Left lung (tissue), 10 donors: ENCODE measurements around the gene OR52B2. TPM values are rescaled to one million over a fixed set of nuclear protein-coding genes. Genes with fewer than 3 reads are reported as not detected.

Source experiments
- ATAC-seq: fragments of 200-7000 bp; cut with Tn5 transposase; one replicate; pipeline ENCODE4 v1.9.1; 2020; ENCODE audit warnings: moderate library complexity
- DNase-seq, 4 donors: peaks; one replicate each; pipeline ENCODE4 v3.0.0-alpha.2; 2013 to 2020
- H3K27ac ChIP-seq, 2 donors: fragments of 200-600 bp; sonication (generic) in 1 of 2; one replicate each; pipeline versions ENCODE4 v1.5.0 to v1.8.0; 2020 to 2021
- H3K27me3 ChIP-seq, 2 donors: fragments of 200-600 bp; sonication (generic) in 1 of 2; one replicate each; pipeline versions ENCODE4 v1.5.0 to v1.8.0; 2020 to 2021
- H3K36me3 ChIP-seq, 2 donors: fragments of 200-600 bp; sonication (generic) in 1 of 2; one replicate each; pipeline versions ENCODE4 v1.5.0 to v1.8.0; 2020 to 2021
- H3K4me1 ChIP-seq, 2 donors: fragments of 200-600 bp; one replicate each; pipeline ENCODE4 v1.8.0; 2021
- H3K4me3 ChIP-seq, 2 donors: fragments of 200-600 bp; sonication (generic) in 1 of 2; one replicate each; pipeline versions ENCODE4 v1.5.0 to v1.8.0; 2020 to 2021; ENCODE audit warnings: mild to moderate bottlenecking in 1 of 2
- H3K9me3 ChIP-seq, 2 donors: fragments of 200-600 bp; sonication (generic) in 1 of 2; one replicate each; pipeline versions ENCODE4 v1.5.0 to v1.8.0; 2020 to 2021
- CTCF ChIP-seq, 2 donors: fragments of 200-600 bp; sonication (generic) in 1 of 2; IDR thresholded peaks; one replicate each; pipeline versions ENCODE4 v1.5.0 to v1.8.0; 2021; ENCODE audit warnings: antibody characterized with exemption in 2 of 2
- intact Hi-C, 2 donors: fragments of 100-400 bp; cut with DNase I; formaldehyde crosslinking; loops; one replicate each; pipeline versions ENCODE4 v1.11.2 to v1.14.2; 2022
- polyA plus RNA-seq, 6 donors: library from polyadenylated mRNA; unstranded; fragments of 120-200 nt; gene quantifications; one replicate each; pipeline ENCODE4 v1.2.1, GENCODE V29; 2013; ENCODE audit not compliant: insufficient read length in 6 of 6
- total RNA-seq, 2 donors: library from RNA; stranded (reverse); fragmentation: NEBNext Ultra II Directional; extraction: Animal tissue kit (Norgen Biotek cat#: 25700); gene quantifications; one replicate each; pipeline ENCODE4 v1.2.1, GENCODE V29; 2021
- donor health status: DM: no; HTN: yes; CAD: no.
- donor health status: DM: no; HTN: no; CAD: no.

OR52B2 gene
- total and polyA plus RNA-seq, 8 donors: 0.34 TPM; not detected in 7

- H3K4me1 ChIP-seq: peaks cover 0 to 37% of the 10 kb centered on the region in 2 donors
- H3K27me3 ChIP-seq: no peaks in the 10 kb centered on the region
- no peaks in the 10 kb centered on the region for H3K9me3 ChIP-seq
- TF ChIP-seq CTCF (IDR thresholded peaks at IDR 0.05): no peak
- DNase-seq (no peak), ATAC-seq (no peak)
- no peak overlapping the region for H3K4me3 ChIP-seq
- H3K36me3 ChIP-seq: no peaks in the 10 kb centered on the region
- H3K27ac ChIP-seq: no peak overlapping the region
- intact Hi-C loops: no loop called here
Measured at GRCh38 chr11:6197466-6198200, 27.5 kb upstream of the OR52B2 start.

- intact Hi-C loops: no loop called here
- no peak overlapping the region for H3K27ac ChIP-seq
Measured at GRCh38 chr11:6196396-6196795, 26.3 kb upstream of the OR52B2 start.

GRCh38 chr11:6194065-6194581 is 24.0 kb upstream of the OR52B2 start:
- no peak overlapping the region for H3K4me3 ChIP-seq
- intact Hi-C loops: no loop called here
- H3K27ac ChIP-seq: peak overlapping the region in 1 of 2 donors; percentile 39
- ATAC-seq (peak; percentile 49), DNase-seq (no peak)
- no peaks in the 10 kb centered on the region for H3K9me3 ChIP-seq
- no peaks in the 10 kb centered on the region for H3K36me3 ChIP-seq
- no peaks in the 10 kb centered on the region for H3K27me3 ChIP-seq
- no peak for TF ChIP-seq CTCF (IDR thresholded peaks at IDR 0.05)
- peaks cover 0 to 18% of the 10 kb centered on the region in 2 donors for H3K4me1 ChIP-seq

More at GRCh38 chr11:6196396-6196795, 26.3 kb upstream of the OR52B2 start:
- Histone ChIP-seq H3K27me3 (no peaks in the 10 kb centered on the region), H3K4me3 (no peak overlapping the region), H3K4me1 (peaks cover 0 to 33% of the 10 kb centered on the region in 2 donors), H3K36me3 (no peaks in the 10 kb centered on the region), H3K9me3 (no peaks in the 10 kb centered on the region)
- no peak for TF ChIP-seq CTCF (IDR thresholded peaks at IDR 0.05)
- no peak for ATAC-seq
- no peak for DNase-seq

- DNase-seq: no peak
- ATAC-seq: no peak
- Histone ChIP-seq H3K27me3 (no peaks in the 10 kb centered on the region), H3K9me3 (no peaks in the 10 kb centered on the region), H3K36me3 (no peaks in the 10 kb centered on the region), H3K27ac (peak overlapping the region in 1 of 2 donors; percentile 87), H3K4me3 (no peak overlapping the region), H3K4me1 (peaks cover 0 to 18% of the 10 kb centered on the region in 2 donors)
- intact Hi-C loops: no loop called here
- no peak for TF ChIP-seq CTCF (IDR thresholded peaks at IDR 0.05)
Measured at GRCh38 chr11:6191742-6192141, 21.6 kb upstream of the OR52B2 start.

- no peak for TF ChIP-seq CTCF (IDR thresholded peaks at IDR 0.05)
- H3K27ac ChIP-seq: no peak overlapping the region
- no peak for ATAC-seq
- H3K9me3 ChIP-seq: peaks cover 0 to under 1% of the 10 kb centered on the region in 2 donors
- H3K4me3 ChIP-seq: no peak overlapping the region
- intact Hi-C loops: no loop called here
- no peaks in the 10 kb centered on the region for H3K27me3 ChIP-seq
- H3K36me3 ChIP-seq: no peaks in the 10 kb centered on the region
- DNase-seq: no peak
- H3K4me1 ChIP-seq: no peaks in the 10 kb centered on the region
Measured at GRCh38 chr11:6175440-6175839, 5.3 kb upstream of the OR52B2 start.
